NCI-H82 treated with DMSO at 0.1 percent for 48 hours (cell line): ENCODE results near the gene YBEY.

Source experiments
- DNase-seq: peaks from one replicate; lab custom pipeline; 2025; ENCODE audit not compliant: unreplicated experiment; lab: John Stamatoyannopoulos, UW

Gene YBEY

GRCh38 chr21:46264046-46264689 lies 22.0 kb upstream of the YBEY start:
- no peak for DNase-seq

GRCh38 chr21:46264690-46265144 lies 21.4 kb upstream of the YBEY start:
- no peak for DNase-seq

DNA sequence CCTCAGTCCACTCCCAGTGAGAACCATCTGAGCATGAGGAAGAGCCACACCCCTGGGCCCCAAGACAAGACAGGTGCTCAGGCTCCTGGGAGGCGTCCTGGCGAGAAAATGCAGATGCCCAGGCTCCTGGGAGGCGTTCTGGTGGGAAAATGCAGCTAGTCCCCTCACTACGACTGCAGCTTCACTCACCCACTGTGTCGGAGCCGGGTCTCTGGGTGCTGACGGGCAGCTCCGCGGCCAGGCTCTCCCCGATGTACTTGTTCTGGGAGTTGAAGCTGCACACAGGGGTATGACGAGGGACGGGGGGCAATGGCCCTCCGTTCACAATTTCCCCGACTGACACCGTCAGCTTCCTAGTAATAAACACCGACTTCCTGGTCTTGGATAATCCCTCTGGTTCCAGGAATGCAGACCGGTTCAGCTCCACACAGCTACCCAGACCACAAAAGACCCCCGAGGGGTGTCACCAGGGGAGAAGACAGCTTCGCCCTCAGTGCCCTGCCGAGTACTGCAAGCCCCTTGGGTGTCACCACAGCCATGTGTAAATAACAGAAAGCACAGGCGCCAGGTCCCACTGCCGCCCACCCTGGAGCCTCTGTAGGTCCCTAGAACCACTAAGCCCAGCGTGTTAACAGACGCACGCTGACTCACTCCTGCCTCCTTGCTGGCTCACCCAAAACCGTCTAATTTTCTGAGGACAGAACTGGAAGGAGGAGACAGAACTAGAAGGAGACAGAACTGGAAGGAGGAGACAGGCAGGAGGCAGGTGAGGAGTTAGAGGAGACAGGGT lies 20.2 kb upstream of the YBEY start:
- no peak for DNase-seq

DNA sequence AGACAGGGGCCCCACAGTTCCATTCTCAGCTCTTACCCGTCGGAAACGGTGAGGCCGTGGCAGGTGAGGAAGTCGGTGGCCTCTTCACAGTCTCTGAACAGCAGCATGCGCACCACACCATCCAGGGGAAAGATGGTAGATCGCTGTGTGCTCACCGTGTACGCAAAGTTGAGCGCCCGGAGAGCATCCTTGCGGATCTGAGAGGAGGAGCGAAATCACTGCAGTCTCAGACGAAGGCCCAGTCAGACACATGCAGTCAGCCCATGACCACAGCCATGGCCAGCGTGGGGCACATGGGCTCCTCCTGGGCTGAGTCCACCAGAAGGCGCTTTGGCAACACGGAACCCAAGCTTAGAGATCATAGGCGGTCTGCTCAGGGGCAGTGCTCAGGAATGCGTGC lies 19.2 kb upstream of the YBEY start:
- no peak for DNase-seq

DNA sequence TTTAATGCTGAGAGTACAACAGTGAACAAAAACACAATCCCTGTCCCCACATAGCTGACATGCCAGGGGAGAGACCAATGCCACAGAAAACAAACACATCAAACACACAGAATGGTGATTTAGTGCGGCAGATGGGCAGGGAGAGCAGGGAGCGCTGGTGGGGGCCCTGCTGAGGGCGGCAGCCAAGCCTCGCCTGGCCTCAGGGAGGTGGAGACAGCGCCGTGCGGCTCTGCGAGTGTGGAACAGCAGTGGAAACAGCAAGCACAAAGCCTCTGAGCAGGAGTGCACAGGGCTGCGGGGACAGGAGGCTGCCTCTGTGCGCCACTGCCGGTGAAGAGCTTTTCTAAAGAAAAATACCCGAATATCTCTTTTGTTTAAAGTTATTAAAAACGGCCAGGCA lies 17.8 kb upstream of the YBEY start:
- DNase-seq = no peak

DNA sequence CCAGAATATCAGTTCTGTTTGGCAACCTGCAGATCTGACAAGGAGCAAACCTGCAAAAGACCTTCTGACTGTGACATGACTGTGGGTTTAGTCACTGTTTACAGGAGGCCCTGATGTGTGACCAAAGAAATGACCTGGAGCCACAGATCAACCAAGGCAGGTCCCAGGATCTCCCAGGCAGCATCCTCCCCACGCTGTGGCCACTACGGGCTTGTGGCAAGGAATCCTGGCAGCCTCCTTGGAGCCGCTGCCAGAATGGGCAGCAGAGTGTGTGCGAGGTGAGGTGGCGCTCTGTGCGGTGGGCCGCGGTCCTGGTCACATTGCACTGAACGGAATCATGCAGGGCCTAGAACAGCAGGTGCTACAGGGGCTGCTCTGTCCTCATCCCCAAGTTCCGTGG lies 16.7 kb upstream of the YBEY start:
- no peak for DNase-seq

DNA sequence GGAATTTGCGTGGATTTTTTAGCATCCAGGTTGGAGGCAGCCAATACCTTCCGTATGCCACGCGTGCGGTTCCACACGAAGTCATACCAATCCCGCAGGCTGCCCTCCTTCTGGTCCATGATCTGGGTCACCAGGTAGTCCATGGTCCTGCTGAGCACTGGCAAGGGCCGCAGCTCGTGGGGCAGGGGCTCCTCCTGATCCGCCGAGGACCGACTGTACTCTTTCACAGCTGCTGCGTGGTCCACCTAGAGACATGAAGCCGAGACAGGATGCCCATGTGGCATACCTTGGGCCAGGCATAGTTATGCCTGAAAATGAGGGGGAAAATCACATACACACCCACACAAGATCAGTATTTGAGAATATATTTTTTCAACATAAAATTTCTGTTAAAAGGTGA lies 12.8 kb upstream of the YBEY start:
- no peak for DNase-seq

DNA sequence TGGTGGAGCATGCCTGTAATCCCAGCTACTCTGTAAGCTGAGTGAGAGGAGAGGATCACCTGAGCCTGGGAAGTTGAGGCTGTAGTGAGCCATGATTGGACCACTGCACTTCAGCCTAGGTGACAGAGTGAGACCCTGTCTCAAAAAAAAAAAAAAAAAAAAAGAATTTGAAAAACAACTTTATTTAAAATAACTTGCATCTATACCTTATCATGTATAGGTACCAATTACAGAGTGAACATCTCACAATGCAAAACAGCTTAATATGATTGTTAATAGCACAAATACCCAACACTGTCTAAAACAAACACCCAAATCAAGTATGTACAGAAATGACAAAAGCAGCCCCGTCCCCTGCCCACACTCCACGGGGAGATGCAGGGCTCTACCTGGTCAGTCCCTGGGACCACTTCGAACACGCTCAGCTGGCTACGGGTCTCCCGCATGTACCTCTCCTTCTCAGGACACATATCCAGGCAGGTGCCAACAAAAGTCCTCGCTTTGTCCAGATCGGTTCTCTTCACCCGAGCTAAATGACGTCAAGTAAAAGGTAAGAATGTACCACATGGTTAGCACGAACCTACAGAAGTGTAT lies 11.2 kb upstream of the YBEY start:
- no peak for DNase-seq

GRCh38 chr21:46284077-46284644 lies 2.0 kb upstream of the YBEY start:
- no peak for DNase-seq

GRCh38 chr21:46284733-46285132 lies 1.4 kb upstream of the YBEY start:
- no peak for DNase-seq

- no peak for DNase-seq
Measured at GRCh38 chr21:46285206-46285661, 908 bp upstream of the YBEY start, which contains the start of gene MCM3AP. MCM3AP (minus strand) TSS chr21:46285611; CDS start chr21:46285286, 325 bp downstream.

DNA sequence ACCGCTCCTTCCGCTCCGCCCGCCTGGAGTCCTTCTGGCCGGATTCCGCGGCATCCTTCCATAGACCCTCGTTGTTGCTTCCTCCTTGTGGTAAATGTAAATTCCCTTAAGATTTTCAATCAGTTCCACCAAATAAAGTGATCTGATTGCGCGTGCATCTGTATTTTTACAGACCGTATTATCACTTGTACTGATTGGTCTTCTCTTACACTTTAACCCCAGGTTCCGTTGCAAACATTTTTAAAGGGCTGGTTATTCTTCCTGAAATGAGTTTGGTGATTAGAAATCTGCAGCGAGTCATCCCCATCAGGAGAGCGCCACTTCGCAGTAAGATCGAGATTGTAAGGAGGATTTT lies 483 bp downstream of the YBEY start:
- DNase-seq = no peak

- DNase-seq = no peak
Measured at GRCh38 chr21:46287541-46287940, 1.4 kb downstream of the YBEY start.

DNA sequence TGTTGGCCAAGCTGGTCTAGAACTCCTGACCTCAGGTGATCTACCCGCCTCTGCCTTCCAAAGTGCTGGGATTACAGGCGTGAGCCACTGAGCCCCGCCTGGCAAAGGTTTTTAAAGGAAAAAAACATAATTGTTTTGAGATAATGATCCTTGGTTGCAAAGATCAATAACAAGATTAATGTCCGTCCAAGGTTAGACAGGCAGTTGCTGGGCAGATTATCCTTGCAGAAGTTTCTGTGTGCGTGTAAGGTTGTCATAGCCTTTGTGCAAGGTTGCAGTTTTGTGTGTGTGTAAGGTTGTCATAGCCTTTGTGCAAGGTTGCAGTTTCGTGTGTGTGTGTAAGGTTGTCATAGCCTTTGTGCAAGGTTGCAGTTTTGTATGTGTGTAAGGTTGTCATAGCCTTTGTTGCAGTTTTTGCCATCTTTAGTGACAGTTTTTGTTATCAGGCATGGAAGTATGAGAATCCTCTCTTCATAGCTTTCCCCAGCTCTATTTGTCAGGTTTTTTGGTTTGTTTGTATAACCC lies 3.6 kb downstream of the YBEY start:
- DNase-seq = peak; percentile 8

DNA sequence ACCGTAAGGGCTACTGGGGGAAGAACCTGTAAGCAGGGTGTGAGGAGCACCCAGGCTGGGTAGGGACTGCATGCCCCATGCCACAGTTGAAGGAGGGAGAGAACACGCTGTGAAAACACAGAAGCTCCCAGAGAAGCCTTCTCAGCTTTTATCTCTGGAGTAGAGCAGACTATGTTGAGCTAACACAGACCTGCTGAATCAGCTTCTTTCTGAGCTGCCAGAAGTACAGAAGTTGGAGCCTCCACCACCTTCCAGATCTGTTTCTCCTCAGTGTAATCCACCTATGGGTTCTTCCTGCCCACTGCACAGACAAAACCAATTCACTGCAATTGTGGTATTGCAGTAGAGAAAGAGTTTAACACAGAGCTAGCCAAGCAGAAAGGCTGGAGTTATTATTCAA lies 5.4 kb downstream of the YBEY start:
- DNase-seq = no peak

DNA sequence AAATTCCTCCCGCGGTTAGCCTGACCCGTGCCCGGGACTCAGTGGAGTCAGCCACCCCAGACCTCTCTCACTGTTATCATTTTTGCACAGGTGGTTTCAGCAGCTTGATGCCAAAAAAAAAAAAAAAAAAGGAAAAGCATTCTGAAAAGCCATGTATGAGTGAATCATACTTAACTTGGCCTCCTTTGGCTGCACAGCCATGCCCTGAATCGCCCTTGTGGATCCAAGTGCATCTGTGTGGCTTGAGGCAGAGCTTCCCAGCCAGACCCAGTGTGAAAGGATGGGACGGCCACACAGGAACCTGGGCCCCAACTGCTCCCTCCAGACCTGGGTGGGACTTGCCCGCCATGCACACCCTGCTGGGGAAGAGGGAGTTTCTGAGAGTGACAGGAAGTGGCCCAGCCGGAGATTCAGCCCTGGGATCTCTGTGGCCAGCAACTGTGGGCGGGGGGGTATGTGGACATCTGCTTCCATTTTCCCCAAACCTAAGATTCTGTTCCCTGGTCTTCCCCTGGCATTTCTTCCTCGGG lies 8.6 kb downstream of the YBEY start:
- DNase-seq = no peak

DNA sequence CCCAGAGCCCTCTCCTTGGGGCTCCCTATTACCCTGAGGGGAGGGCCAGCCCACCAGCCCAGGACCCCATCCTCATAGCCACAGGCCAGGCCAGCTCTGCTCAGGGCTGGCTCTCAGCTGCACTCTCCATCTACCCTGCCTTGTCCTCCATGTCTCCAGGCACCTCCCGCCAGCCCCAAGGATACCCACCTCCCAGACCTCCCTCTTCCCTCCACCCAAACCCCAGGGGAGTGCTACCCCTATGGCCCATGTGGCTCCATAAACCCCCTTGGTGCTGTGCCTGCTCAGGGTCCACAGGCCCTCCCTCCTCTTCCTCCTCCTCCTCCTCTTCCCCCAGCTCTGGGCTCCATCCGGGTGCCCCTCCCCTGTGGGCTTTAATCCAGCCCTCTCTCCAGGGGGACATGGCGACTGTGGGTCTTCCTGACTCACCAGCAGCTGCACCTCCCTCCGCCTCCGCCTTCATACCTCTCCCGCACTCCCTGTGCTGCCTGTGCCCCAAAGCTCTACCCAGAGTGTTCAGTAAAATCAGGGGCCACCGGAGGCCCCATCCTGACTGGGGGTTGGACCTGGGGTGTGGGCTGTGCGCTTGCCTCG lies 9.1 kb downstream of the YBEY start:
- peak; percentile 1 for DNase-seq

- DNase-seq = no peak
Measured at GRCh38 chr21:46295996-46296752, 10.0 kb downstream of the YBEY start.

DNA sequence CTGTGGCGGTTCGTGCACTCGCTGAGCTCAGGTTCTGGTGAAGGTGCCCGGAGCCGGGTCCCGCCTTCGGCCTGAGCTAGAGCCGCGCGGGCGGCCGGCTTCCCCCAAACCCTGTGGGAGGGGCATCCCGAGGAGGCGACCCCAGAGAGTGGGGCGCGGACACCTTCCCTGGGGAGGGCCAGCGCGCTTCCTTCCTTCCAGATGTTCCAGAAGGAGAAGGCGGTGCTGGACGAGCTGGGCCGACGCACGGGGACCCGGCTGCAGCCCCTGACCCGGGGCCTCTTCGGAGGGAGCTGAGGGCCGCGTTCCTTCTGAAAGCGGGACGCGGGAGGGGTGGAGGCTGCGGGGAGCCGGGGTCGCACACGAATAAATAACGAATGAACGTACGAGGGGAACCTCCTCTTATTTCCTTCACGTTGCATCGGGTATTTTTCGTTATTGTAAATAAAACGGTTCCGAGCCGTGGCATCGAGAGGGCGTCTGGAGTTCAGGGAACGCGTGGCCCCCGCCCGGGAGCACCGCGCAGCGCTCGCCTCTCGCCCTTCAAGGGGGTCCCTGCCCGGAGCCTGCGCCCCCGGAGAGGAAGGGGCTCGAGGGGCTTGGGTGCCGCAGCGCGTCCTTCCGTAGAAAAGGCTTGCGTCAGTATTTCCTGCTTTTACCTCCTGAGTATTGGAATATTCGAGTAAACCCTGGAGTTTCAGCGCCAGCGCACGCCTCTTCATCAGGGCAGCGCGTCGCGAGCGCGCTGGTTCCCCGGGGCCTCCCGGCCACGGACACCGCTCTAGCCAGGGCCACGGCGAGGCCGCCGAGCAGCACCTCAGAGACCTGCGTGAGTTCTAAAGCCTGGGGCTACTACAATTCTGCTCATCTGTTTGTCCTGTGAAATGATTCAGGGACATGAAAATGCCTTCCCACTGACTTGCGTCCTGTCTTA lies 11.5 kb downstream of the YBEY start:
- DNase-seq = no peak
